DND-41 (cell line): ENCODE data around the gene RBP5.
A peak's percentile ranks its signal among the peaks of the same experiment; 100 is the strongest.

Source experiments
- ATAC-seq: fragments of 200-7000 bp; cut with Tn5 transposase; 3 replicates; pipeline ENCODE4 v1.9.1; 2021; ENCODE audit warnings: low read depth; ENCODE audit not compliant: insufficient read depth
- DNase-seq: peaks from one replicate; pipeline ENCODE4 v3.0.0-alpha.2; 2020
- H2AFZ ChIP-seq: 2 replicates; pipeline ENCODE4 v1.6.0; 2012; ENCODE audit warnings: low read depth, low read length
- H3K27ac ChIP-seq: 2 replicates; pipeline ENCODE4 v1.5.1; 2012; ENCODE audit warnings: low read length, inconsistent platforms
- H3K27me3 ChIP-seq: fragments of 200-600 bp; sonication (generic); 2 replicates; pipeline ENCODE4 v1.6.0; 2012; ENCODE audit warnings: low read length, mild to moderate bottlenecking, inconsistent platforms; ENCODE audit not compliant: insufficient read depth, poor library complexity
- H3K36me3 ChIP-seq: 2 replicates; pipeline ENCODE4 v1.5.1; 2012; ENCODE audit warnings: low read length, inconsistent platforms; ENCODE audit not compliant: insufficient read depth
- H3K4me1 ChIP-seq: 2 replicates; pipeline ENCODE4 v1.5.1; 2012; ENCODE audit warnings: mild to moderate bottlenecking, low read length; ENCODE audit not compliant: insufficient read depth
- H3K4me2 ChIP-seq: 2 replicates; pipeline ENCODE4 v1.6.0; 2012; ENCODE audit warnings: mild to moderate bottlenecking, moderate library complexity, low read length, inconsistent platforms; ENCODE audit not compliant: insufficient read depth
- H3K4me3 ChIP-seq, 2 experiments: fragments of 200-600 bp in 1 of 2; shearing (Covaris generic) in 1 of 2; 2 replicates each; pipeline ENCODE4 v1.5.1; 2012 to 2016; ENCODE audit warnings: inconsistent platforms in 2 of 2, low read length in 2 of 2, mild to moderate bottlenecking in 2 of 2, low read depth in 1 of 2, moderate library complexity in 1 of 2
- H3K79me2 ChIP-seq: 2 replicates; pipeline ENCODE4 v1.6.0; 2012; ENCODE audit warnings: low read length, inconsistent platforms; ENCODE audit not compliant: insufficient read depth
- H3K9ac ChIP-seq: 2 replicates; pipeline ENCODE4 v1.6.0; 2012; ENCODE audit warnings: low read depth, mild to moderate bottlenecking, inconsistent platforms, low read length, moderate library complexity
- H3K9me3 ChIP-seq: 2 replicates; pipeline ENCODE4 v1.5.1; 2012; ENCODE audit warnings: low read length, moderate library complexity, mild to moderate bottlenecking, inconsistent platforms; ENCODE audit not compliant: insufficient read depth, severe bottlenecking
- H4K20me1 ChIP-seq: 2 replicates; pipeline ENCODE4 v1.6.0; 2012; ENCODE audit warnings: low read length; ENCODE audit not compliant: insufficient read depth
- EZH2 ChIP-seq: IDR thresholded peaks from 3 replicates; pipeline ENCODE4 v1.6.1; 2012; ENCODE audit warnings: borderline replicate concordance, low read depth, mild to moderate bottlenecking, moderate library complexity, low read length, inconsistent platforms; ENCODE audit not compliant: severe bottlenecking
- TF ChIP-seq, protein P1 (sequence below): IDR thresholded peaks from 2 replicates; pipeline ENCODE4 v1.5.1; 2012; ENCODE audit warnings: borderline replicate concordance, low read length, moderate library complexity, mild to moderate bottlenecking; ENCODE audit not compliant: poor library complexity, severe bottlenecking; ENCODE audit errors: extremely low read depth

Gene RBP5

DNA sequence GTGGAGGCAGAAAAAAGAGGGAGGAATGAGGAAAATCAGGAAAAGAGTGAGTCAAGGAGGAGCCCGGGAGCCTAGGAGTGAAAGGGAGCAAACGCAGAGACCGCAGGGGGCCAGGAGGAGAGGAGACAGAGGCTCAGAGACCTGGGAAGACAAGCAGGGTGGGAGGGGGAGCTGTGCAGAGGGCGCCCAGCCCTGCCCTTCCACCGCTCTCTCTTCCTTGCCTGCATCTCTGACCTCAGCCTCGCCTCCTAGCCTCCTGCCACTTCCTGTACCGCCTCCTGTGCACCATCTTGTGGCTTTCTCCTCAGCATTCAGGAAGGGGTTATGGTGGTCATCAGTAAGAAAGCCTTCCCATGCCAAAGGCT, 2.8 kb upstream of the RBP5 start:
- Histone ChIP-seq H3K4me3 (peak overlapping the region in 1 of 2 experiments; percentile 73; a peak in 2 of 4 replicates), H3K36me3 (peaks cover 32% of the 10 kb centered on the region), H3K27ac (no peak overlapping the region; the same call in 1 of the 2 replicates), H3K4me2 (peak overlapping the region; percentile 97), H3K4me1 (peaks cover 30% of the 10 kb centered on the region), H2AFZ (no peak overlapping the region), H3K79me2 (peaks cover 4% of the 10 kb centered on the region; the same call in 1 of the 2 replicates), H4K20me1 (no peaks in the 10 kb centered on the region; the same call in 1 of the 2 replicates), H3K27me3 (no peaks in the 10 kb centered on the region), H3K9me3 (no peaks in the 10 kb centered on the region), H3K9ac (peak overlapping the region; percentile 65; the same call in 1 of the 2 replicates)
- TF ChIP-seq EZH2, result no peak
- TF ChIP-seq, protein P1, sequence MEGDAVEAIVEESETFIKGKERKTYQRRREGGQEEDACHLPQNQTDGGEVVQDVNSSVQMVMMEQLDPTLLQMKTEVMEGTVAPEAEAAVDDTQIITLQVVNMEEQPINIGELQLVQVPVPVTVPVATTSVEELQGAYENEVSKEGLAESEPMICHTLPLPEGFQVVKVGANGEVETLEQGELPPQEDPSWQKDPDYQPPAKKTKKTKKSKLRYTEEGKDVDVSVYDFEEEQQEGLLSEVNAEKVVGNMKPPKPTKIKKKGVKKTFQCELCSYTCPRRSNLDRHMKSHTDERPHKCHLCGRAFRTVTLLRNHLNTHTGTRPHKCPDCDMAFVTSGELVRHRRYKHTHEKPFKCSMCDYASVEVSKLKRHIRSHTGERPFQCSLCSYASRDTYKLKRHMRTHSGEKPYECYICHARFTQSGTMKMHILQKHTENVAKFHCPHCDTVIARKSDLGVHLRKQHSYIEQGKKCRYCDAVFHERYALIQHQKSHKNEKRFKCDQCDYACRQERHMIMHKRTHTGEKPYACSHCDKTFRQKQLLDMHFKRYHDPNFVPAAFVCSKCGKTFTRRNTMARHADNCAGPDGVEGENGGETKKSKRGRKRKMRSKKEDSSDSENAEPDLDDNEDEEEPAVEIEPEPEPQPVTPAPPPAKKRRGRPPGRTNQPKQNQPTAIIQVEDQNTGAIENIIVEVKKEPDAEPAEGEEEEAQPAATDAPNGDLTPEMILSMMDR, result no peak
- DNase-seq, result peak; percentile 60
- peak; percentile 48 for ATAC-seq

DNA sequence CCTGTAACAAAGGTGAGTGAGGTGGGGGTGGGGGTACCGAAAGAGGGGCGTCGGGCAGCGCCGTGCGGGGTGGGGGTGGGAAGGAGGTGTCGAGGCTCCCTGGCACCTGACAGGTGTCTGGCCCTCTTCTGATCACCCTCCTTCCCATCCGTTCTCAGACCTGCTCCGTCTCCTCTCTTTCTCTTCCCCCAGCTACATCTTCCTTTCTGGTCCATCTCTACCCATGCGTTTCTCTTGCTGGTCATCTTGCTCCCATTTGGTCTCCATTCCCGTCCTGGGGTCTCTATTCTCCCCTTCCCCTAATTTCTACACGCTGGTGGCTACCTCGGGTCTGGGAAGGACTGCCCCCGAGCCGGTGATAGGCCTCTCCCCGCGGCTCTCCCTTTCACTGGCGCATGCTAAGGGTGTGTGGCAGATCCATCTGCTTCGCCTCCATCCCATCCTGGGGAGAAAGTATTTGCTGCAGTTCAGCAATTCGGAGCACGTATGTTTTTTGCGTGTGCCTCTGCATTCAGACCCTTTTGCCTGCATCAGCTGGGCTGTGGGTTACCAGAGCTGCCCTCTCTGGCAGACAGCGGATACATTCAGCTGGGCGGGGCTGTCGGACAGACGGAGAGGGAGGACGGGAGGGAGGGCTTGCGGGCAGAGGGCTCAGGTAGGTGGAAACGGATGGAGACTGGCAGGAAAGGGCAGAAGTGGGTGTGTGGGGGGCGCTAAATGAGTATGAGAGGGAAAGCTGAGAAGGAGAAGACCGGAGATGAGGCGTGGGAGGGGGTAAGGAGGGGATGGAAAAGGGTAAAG, 2.2 kb upstream of the RBP5 start:
- H3K9me3 ChIP-seq, result no peaks in the 10 kb centered on the region
- H2AFZ ChIP-seq, result peak overlapping the region; percentile 94
- no peaks in the 10 kb centered on the region; the same call in 1 of the 2 replicates for H4K20me1 ChIP-seq
- peak overlapping the region; percentile 36 to 73 for H3K4me3 ChIP-seq
- ATAC-seq (no peak), DNase-seq (no peak)
- H3K4me2 ChIP-seq, result peak overlapping the region; percentile 97
- H3K79me2 ChIP-seq, result peaks cover 4% of the 10 kb centered on the region; the same call in 1 of the 2 replicates
- H3K4me1 ChIP-seq, result peaks cover 30% of the 10 kb centered on the region
- H3K36me3 ChIP-seq, result peaks cover 26% of the 10 kb centered on the region
- TF ChIP-seq, protein P1, result no peak
- TF ChIP-seq EZH2, result no peak
- peak overlapping the region; percentile 64 for H3K27ac ChIP-seq
- H3K27me3 ChIP-seq, result no peaks in the 10 kb centered on the region
- H3K9ac ChIP-seq, result peak overlapping the region; percentile 65

DNA sequence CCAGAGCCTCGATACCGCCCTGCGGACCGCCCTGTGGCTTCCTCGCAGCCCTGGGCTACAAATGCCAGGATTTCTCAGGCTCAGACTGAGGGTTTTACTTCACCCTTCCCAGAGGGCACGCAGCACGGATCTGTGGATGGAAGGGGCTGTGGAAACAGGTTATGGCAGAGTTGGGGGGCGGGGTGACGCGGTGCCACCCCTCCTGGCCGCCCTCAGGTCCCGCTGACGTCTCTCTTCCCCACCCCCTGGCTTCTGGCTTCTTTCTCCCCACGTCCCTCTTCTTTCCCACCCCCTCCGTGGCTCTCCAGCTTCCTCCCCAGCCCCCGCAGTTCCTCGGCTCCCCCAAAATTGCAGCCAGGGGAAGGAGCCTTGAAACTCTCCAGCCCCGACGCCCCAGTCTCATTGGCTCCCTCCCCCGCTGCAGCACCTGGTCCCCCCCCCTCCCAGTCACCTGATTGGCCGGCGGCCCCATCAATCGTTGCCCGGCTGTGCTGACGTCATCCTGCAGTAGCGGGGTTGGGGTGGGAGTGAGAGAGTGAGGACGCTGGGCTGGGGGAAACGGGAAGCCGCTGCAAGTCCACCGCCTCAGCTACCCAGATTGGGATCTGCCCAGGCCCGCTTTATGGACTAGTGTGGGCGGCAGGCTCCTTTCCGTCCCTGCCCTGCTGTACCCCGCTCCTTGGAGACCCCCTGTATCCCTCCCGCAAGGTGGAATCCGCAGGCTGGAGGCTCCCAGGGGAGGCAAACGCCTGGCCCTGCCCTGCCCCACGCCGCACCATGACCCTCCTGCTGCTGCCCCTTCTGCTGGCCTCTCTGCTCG, 1.4 kb upstream of the RBP5 start, which contains the start of gene CLSTN3:
CLSTN3 (plus strand) TSS at position 500 of the 820 bp plus-strand sequence; CDS start at position 778, 278 bp downstream.
- peak; percentile 87 for ATAC-seq
- Histone ChIP-seq H3K79me2 (peaks cover 4% of the 10 kb centered on the region; the same call in 1 of the 2 replicates), H2AFZ (peak within 1 kb of the TSS; percentile 94)

More for the DNA sequence above, 1.4 kb upstream of the RBP5 start, which contains the start of gene CLSTN3:
- Histone ChIP-seq H3K4me2 (peak within 1 kb of the TSS; percentile 97), H3K9ac (peak within 1 kb of the TSS; percentile 65), H4K20me1 (no peaks in the 10 kb centered on the region; the same call in 1 of the 2 replicates), H3K4me3 (peak within 1 kb of the TSS; percentile 36 to 73), H3K36me3 (peaks cover 18% of the 10 kb centered on the region), H3K9me3 (no peaks in the 10 kb centered on the region), H3K27me3 (no peaks in the 10 kb centered on the region), H3K4me1 (peaks cover 30% of the 10 kb centered on the region), H3K27ac (peak within 1 kb of the TSS; percentile 64)
- DNase-seq, result peak; percentile 81
- TF ChIP-seq EZH2, result no peak
- TF ChIP-seq, protein P1, result no peak
